Daoy (cell line): ENCODE data around the gene MYBPHL. TPM values are rescaled to one million over a fixed set of nuclear protein-coding genes. Genes with fewer than 3 reads are reported as not detected.
A peak's percentile ranks its signal among the peaks of the same experiment; 100 is the strongest.

Experiments used
- DNase-seq: peaks from one replicate; pipeline ENCODE4 v3.0.0-alpha.2; 2015; ENCODE audit warnings: low read depth
- total RNA-seq: library from RNA; depleted of rRNA; stranded (reverse); fragments of >200 nt; shearing (Covaris generic); gene quantifications from 2 replicates; pipeline ENCODE4 v1.2.3, GENCODE V29; 2014

Gene MYBPHL
- total RNA-seq, 1 experiment from 2014 or later: not detected

DNA sequence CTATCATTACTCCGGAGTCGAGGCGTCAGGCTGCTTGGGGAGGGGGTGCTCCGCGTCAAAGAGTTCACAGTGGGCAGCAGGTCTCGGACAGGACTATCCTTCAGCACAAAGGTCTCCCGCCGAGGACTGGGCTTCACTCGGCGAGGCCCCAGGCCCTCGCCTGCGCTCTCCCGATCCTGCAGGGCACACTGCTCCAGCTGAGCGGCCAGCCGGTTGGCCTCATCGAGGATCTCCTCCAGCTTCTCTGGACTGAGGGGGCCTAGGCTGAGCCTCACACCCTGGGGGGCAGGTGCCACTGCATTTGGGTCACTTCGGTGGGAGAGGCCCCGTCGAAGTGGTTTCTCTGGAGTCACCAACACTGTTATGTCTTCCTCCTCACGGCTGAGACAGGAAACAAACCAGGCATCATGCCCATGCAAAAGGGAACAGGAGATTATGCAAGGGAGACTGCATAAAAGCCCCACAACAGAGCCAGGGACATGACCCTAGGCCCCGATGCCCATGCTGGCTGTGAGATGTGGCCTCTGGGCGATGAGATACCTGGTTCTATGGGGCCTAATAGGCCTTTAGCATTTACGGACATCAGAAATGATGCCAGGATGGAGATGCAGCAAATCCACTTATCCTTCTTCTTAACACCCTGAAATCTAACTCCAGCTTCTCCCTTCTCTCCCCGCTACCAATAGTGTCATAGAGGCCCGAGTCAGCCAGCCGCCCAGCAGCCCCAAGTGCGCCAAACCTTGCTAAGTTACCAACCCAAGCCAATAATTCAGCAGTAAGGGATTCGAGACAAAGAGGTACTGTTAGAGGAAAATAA, 24.9 kb downstream of the MYBPHL start:
- no peak for DNase-seq

DNA sequence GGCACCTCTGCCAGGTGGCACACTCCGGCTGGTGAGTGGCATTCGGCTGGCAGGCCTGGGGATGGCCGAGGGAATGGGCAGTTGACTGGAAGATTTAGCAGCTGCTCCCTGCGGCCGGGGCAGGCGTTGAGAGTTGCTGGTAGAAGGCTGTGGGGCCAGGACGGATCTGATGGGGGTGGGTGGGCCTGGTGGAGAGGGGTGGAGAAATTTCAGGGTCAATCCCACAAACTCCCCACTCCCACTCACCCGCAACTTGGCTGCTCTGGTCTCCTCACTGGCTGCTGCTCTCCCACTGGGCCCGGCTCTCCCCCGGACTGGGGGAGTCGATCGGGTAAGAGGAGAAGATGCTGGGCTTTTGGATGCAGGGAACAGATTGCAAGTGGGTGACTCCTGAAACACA, 25.9 kb downstream of the MYBPHL start:
- no peak for DNase-seq

DNA sequence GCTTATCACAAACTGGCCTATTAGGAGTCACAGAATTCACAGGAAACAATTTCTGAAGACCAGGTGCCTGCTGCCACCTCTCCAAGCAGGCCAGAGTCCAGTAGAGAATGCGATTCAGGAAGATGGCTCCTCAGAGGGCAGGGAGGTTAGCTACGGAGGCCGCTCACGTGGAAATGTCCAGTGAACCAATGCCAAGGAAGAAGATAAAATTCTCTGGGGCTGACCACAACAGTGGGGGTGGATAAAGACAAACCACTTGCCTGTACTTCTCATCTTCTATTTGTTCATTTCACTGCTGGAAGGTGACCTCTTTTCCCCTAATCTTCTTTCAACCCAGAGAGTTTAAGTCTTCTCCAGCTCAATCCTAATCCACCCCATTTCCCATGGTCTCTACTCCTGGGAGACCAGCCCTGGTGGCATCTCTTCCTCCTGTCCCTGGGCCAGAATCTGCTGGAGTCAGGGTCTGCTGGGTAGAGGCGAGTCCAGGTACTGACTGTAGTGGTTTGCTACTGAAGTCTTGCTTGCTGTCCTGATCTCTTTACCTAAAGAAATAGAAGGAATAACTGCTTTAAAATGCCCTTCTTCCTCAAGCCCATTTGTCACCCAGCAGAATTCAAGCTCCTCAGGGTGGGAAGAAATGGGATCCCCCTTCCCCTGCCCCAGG, 27.1 kb downstream of the MYBPHL start:
- DNase-seq: no peak

DNA sequence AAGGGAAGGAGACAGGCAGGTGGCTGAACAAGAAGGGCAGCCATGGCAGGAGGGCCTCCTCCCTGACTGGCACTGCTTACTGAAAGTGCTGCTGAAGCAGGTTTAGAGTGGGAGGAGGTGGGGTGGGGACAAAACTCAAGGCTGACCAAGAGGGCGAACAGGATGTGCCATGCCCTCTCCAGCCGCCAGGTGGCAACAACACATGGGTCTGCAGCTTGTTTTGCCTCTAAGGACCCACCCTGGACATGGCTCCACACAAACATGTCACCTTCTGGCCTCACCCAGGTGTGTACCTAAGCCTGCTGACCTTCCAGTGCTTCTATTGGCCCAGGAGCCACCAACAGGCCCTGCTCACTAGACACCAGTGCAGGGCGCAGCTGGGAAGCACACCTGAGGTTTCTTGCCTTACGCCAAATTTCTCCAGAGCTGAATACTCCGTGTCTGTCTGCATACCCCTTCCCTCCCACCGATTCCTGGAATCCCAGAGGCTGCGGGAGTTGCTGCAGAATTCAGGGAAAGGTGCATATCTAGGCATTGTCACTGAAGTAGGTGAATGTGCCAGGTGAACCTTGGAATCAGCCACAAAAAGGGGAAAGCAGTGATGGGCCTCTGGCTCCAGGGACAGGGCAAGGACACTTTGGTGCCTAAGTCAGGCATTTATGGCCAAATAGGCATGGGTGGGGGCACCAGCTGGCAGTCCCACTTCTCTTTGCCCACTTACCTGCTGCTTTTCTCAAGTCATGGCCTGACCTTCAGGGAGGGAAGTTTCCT, 29.2 kb downstream of the MYBPHL start:
- DNase-seq: peak; percentile 83

DNA sequence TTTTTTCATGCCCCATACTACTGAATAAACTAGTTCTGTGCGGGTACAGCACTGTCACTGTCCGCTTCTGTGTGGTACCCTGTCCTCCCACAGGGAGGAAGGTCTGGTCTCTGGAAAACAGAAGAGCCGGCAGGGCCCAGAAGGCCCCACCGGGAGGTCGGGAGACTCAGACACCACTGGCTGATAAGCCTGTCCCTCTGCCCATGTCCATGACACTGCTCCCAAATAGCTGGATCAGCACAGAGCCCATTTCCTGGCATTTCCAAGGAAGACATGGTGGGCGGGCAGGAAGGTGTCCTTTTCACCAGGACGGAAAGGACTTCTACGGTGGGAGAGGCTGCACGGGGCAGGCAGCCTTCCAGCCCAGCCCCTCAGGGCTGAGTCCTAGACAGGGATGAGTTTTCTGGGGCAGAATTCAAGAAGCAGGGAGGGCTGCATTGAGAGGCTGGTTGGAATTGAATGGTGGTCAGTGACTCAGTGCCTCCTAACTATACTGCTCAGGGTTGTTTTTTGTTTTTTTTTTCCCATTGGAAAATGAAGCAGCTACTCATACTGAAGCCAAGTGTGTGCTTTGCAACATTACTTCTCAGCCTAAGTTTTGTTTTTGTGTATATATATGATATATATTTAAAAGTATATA, 31.0 kb downstream of the MYBPHL start:
- peak; percentile 89 for DNase-seq

DNA sequence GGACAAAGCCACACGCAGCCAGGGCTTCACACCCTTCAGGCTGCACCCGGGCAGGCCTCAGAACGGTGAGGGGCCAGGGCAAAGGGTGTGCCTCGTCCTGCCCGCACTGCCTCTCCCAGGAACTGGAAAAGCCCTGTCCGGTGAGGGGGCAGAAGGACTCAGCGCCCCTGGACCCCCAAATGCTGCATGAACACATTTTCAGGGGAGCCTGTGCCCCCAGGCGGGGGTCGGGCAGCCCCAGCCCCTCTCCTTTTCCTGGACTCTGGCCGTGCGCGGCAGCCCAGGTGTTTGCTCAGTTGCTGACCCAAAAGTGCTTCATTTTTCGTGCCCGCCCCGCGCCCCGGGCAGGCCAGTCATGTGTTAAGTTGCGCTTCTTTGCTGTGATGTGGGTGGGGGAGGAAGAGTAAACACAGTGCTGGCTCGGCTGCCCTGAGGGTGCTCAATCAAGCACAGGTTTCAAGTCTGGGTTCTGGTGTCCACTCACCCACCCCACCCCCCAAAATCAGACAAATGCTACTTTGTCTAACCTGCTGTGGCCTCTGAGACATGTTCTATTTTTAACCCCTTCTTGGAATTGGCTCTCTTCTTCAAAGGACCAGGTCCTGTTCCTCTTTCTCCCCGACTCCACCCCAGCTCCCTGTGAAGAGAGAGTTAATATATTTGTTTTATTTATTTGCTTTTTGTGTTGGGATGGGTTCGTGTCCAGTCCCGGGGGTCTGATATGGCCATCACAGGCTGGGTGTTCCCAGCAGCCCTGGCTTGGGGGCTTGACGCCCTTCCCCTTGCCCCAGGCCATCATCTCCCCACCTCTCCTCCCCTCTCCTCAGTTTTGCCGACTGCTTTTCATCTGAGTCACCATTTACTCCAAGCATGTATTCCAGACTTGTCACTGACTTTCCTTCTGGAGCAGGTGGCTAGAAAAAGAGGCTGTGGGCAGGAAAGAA, 32.0 kb downstream of the MYBPHL start:
- peak; percentile 86 for DNase-seq

DNA sequence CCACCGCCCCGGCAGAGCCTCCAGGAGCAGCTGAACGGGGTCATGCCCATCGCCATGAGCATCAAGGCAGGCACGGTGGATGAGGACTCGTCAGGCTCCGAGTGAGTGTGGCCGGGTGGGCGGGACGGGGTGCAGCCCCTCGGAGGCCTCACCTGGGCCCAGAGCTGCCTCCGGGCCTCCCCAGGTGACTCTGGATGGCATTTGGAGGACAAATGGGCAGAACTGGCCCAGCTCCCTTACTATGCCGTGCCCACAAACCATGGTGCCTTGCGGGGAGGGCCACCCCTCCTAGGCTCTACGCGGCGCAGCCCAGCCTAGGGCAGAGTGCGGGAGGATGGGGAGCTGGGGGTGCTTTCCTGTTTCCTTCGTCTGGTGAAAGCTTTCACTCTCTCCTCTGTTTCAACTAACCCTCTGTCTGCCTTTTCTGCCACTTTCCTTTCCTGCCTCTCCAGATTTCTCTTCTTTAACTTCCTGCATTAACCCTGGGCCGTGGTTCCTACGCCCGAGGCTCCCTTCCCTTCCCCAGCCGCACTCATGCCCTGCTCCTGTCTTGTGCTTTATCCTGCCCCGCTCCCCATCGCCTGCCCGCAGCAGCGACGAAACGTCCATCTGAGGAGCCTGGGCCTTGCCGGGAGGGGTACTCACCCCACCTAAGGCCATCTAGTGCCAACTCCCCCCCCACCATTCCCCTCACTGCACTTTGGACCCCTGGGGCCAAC, 33.1 kb downstream of the MYBPHL start:
- no peak for DNase-seq

DNA sequence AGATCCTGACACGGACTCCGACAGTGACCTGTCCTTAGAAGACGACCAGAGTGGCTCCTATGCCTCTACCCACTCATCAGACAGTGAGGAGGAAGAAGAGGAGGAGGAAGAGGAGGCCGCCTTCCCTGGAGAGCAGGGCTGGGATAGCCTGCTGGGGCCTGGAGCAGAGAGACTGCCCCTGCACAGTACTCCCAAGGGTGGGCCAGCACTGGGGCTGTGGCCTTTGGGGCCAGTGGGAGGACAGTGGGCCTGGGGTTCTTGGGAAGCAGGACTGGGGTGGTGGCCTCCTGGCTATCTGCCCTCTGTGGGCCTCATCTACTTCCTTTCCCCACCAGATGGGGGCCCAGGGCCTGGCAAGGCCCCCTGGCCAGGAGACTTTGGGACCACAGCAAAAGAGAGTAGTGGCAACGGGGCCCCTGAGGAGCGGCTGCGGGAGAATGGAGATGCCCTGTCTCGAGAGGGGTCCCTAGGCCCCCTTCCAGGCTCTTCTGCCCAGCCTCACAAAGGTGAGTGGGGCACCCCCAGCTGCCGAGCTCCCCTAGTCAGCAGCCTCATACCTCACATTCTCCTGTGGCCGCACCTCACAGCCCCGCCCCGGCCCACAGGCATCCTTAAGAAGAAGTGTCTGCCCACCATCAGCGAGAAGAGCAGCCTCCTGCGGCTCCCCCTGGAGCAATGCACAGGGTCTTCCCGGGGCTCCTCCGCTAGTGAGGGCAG, 33.8 kb downstream of the MYBPHL start:
- no peak for DNase-seq

DNA sequence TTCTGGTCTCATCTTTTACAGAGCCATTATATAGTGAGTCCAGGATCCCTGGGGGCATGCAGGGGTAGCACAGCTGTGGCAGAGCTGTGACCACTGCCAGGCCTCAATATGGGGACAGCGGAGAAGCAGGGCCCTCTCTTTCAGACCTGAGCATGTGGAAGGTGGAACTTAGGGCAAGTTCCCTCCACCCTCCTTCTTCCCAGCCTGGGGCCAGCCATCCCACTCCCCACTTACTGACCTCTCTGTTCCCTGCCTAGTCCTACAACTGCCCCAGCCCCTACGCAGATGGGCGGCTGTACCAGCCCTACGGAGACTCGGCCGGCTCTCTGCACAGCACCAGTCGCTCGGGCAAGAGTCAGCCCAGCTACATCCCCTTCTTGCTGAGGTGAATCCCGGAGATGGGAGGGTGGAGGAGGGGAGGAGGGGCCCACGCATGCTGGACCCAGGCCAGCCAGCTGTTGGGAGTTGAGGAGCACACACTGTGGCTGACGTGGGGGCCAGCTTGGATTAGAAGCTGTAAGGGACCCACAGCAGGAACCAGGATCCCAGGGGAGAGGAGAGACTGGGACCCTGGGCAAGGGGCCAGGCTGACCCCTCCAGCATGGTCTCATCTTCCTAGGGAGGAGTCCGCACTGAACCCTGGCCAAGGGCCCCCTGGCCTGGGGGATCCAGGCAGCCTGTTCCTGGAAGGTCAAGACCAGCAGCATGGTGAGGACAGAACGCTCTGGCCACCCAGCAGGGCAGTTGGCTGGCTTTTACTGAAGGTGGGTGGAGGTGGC, 34.6 kb downstream of the MYBPHL start:
- DNase-seq: no peak

DNA sequence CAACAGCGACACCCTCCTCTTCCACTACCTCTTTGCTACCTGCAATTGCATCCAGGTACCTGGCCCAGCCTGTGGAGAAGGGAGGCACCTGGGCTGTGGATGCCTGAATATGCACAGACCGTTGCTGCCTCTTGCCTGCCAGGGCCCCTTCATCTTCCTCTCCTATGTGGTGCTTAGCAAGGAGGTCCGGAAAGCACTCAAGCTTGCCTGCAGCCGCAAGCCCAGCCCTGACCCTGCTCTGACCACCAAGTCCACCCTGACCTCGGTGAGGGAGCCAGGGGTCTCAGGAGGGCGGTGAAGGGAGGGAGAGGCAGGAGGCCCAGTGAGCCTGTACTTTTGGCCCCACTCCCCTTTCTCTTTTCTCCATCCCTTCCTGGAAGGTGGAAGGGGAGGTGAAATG, 35.4 kb downstream of the MYBPHL start:
- no peak for DNase-seq

DNA sequence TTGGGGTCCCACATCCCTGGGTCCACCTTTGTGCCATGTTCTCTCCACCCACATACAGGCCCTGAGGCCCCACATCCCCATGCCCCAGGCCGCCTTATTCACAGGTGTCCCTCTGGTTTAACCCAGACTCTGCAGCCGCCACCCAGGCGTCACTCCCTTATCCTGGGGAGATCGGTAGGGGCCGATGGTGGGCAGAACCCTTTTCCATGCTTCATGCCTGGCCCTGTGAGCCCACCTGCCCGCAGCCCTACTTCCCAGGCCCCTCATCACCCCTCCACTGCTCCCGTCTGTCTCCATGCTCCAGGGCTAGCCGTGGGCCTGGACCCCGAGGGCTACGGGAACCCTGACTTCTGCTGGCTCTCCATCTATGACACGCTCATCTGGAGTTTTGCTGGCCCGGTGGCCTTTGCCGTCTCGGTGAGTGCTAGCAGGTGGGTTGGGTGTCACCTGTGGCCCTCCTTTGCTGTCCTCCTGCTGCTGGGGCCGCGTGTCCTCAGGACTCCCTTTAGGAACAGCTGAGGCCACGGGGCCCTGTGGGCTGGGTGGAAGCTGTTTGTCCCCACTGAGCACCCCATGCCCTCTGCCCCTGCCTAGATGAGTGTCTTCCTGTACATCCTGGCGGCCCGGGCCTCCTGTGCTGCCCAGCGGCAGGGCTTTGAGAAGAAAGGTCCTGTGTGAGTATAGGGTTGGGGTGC, 36.0 kb downstream of the MYBPHL start:
- no peak for DNase-seq

DNA sequence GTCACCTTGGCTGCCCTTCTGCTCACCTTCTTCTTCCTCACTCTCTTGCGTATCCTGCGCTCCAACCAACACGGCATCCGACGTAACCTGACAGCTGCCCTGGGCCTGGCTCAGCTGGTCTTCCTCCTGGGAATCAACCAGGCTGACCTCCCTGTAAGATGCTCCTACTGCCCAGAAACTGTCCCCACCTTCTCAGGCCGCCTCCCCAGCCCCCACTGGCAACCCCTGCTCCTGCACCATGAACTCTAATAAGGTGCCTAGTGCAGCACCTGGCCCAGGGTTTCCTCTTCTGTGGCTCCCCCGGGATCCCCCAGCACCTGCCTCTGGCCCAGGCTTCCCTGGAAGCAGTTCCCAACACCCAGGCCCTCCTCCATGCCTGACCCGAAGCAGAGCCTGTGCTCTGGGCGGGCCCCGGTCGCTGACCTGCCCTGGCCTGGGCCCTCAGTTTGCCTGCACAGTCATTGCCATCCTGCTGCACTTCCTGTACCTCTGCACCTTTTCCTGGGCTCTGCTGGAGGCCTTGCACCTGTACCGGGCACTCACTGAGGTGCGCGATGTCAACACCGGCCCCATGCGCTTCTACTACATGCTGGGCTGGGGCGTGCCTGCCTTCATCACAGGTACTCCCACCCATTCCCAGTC, 36.7 kb downstream of the MYBPHL start:
- no peak for DNase-seq

DNA sequence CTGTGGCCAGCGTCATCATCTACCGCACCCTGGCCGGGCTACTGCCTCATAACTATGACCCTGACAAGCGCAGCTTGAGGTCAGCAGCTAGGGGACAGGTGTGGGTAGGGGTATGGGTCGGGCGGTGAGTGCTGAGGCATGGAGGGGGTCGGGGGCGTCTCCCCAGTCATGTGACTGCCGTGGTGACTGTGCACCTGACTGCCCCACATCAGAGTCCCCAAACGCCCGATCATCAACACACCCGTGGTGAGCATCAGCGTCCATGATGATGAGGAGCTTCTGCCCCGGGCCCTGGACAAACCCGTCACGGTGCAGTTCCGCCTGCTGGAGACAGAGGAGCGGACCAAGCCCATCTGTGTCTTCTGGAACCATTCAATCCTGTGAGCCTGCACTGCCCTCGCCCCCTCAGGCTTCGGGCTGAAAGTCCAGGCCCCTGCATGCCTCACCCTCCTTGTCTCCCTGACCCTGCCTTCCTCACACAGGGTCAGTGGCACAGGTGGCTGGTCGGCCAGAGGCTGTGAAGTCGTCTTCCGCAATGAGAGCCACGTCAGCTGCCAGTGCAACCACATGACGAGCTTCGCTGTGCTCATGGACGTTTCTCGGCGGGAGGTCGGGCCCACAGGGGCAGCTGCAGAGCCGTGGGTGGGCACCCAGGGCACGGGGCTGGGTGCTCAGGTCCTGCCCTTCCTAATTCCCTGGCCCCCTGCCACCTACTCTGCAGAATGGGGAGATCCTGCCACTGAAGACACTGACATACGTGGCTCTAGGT, 37.4 kb downstream of the MYBPHL start:
- no peak for DNase-seq

DNA sequence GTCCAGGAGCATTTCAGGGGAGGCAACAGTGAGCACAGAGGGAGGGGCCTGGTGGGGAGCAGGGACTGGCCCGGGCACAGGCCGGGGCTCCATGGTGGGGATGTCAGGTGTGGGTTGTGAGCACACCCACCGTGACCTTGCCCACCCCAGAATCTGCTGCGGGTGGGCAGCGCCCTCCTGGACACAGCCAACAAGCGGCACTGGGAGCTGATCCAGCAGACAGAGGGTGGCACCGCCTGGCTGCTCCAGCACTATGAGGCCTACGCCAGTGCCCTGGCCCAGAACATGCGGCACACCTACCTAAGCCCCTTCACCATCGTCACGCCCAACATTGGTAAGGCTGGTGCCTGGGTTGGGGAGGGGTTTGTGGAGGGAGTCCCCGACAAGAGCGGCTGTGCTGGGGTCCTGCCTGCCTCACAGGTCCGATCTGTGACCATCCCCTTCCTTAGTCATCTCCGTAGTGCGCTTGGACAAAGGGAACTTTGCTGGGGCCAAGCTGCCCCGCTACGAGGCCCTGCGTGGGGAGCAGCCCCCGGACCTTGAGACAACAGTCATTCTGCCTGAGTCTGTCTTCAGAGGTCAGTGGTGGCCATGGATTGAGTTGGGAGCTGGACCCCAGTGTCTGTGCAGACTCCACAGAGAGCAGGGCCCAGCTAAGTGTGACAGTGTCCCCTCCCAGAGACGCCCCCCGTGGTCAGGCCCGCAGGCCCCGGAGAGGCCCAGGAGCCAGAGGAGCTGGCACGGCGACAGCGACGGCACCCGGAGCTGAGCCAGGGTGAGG, 38.2 kb downstream of the MYBPHL start:
- DNase-seq: no peak

DNA sequence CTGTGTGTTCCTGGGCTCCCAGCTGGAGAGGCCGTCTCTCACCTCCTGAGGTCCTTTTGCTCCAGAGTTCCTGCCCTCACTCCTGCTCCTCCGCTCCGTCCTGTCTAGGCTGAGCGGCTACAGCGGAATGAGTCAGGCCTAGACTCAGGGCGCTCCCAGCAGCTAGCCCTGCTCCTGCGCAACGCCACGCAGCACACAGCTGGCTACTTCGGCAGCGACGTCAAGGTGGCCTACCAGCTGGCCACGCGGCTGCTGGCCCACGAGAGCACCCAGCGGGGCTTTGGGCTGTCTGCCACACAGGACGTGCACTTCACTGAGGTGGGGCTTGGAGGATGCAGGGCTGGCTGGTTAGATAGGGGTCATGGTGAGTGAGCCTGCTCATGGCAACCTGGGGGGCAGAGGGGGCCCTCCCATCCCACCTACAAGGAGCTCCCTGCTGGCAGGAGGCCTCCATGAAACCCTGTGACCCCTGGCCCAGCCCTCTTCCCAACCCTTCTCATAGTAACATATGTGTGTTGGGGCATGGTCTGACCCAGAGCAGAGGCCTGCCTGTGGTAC, 39.0 kb downstream of the MYBPHL start:
- DNase-seq: peak; percentile 41

DNA sequence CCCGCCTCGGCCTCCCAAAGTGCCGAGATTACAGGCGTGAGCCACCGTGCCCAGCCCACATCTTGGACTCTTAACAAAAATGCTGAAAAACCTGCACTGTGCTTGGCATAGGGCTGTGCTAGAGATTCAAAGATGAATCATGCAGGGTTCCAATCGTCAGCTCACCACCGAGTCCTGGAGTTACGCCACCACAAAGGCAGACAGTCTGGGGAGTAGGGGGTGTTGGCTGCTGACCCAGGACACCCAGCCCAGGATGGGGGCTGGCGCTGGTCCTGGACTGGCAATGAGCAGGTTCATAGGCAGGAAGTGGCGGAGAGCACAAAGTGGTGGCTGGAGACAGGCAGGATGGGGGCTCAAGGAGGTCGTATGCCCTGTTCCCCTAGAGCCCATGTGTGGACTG, 39.8 kb downstream of the MYBPHL start:
- peak; percentile 80 for DNase-seq
